K562 (cell line): ENCODE results near the gene GOLT1A. TPM values are rescaled to one million over a fixed set of nuclear protein-coding genes. Genes with fewer than 3 reads are reported as not detected.

Source experiments
- ATAC-seq: fragments of 200-7000 bp; cut with Tn5 transposase; 3 replicates; pipeline ENCODE4 v1.9.1; 2020; ENCODE audit warnings: moderate library complexity
- BruUV-seq: library from RNA; stranded (reverse); fragments of 400-500 nt; replicated peaks from 2 replicates; lab custom pipeline; 2021; lab: Mats Ljungman, UMichigan
- CTCF ChIA-PET: fragments of 300-600 bp; formaldehyde crosslinking; extraction: SDS; loops from one replicate; lab custom pipeline; 2021; ENCODE audit warnings: low intra/inter-chr PET ratio; lab: Yijun Ruan, JAX
- POLR2A ChIA-PET: fragments of 300-600, 350-650 bp; sonication (Branson Sonifier 250); formaldehyde crosslinking; extraction: SDS; loops from one replicate; lab custom pipeline; 2021; ENCODE audit warnings: antibody characterized with exemption, inconsistent platforms; lab: Yijun Ruan, JAX
- DNase-seq, 4 experiments: peaks; one replicate each; pipeline versions ENCODE4 v3.0.0 to v3.0.0-alpha.2; 2011 to 2018; ENCODE audit warnings: low spot score in 3 of 4, mixed read lengths in 3 of 4; ENCODE audit errors: extremely low read depth in 1 of 4
- FAIRE-seq: peaks from 2 replicates; lab custom pipeline; 2011; peaks lifted over from hg19 to GRCh38; lab: Jason Lieb, UNC
- H2AFZ ChIP-seq: 2 replicates; pipeline ENCODE4 v1.6.0; 2011; ENCODE audit warnings: low read depth, low read length, control low read depth, inconsistent platforms
- H3K27ac ChIP-seq: fragments of 200-600 bp; 3 replicates; pipeline ENCODE4 v1.8.0; 2011; ENCODE audit warnings: low read depth, mild to moderate bottlenecking, control low read depth, inconsistent platforms, low read length, moderate library complexity, mixed read lengths; ENCODE audit errors: extremely low read depth
- H3K27me3 ChIP-seq, 2 experiments: fragments of 300-600 bp in 1 of 2; 2 replicates in 1 of 2; 3 replicates in 1 of 2; pipeline versions ENCODE4 v1.6.0 to v1.8.0; 2011; ENCODE audit warnings: inconsistent platforms in 2 of 2, low read length in 2 of 2, mild to moderate bottlenecking in 1 of 2, mixed read lengths in 1 of 2, moderate library complexity in 1 of 2; ENCODE audit not compliant: control insufficient read depth in 2 of 2, insufficient read depth in 2 of 2
- H3K36me3 ChIP-seq: fragments of 300-600 bp; 3 replicates; pipeline ENCODE4 v1.8.0; 2011; ENCODE audit warnings: mild to moderate bottlenecking, low read length, inconsistent platforms; ENCODE audit not compliant: control insufficient read depth, insufficient read depth
- H3K4me1 ChIP-seq, 2 experiments: fragments of 200-600 bp in 1 of 2; replicated peaks in 1 of 2; 2 replicates in 1 of 2; 3 replicates in 1 of 2; pipeline versions ENCODE4 v1.5.1 to v1.8.0; 2011; ENCODE audit warnings: inconsistent platforms in 2 of 2, low read length in 2 of 2, mild to moderate bottlenecking in 1 of 2, mixed read lengths in 1 of 2, moderate library complexity in 1 of 2; ENCODE audit not compliant: control insufficient read depth in 2 of 2, insufficient read depth in 2 of 2
- H3K4me2 ChIP-seq: 2 replicates; pipeline ENCODE4 v1.6.1; 2011; ENCODE audit warnings: low read length, control low read depth, inconsistent platforms, mixed read lengths; ENCODE audit not compliant: insufficient read depth
- H3K4me3 ChIP-seq: fragments of 200-600 bp; sonication (generic), shearing (Covaris generic); 2 replicates; pipeline ENCODE4 v1.5.1; 2016; ENCODE audit warnings: control low read depth, inconsistent platforms
- H3K79me2 ChIP-seq: fragments of 200-600 bp; 3 replicates; pipeline ENCODE4 v1.8.0; 2011; ENCODE audit warnings: low read length, inconsistent platforms; ENCODE audit not compliant: control insufficient read depth, insufficient read depth
- H3K9ac ChIP-seq, 2 experiments: 2 replicates each; pipeline versions ENCODE4 v1.6.0 to v1.6.1; 2011; ENCODE audit warnings: low read depth in 2 of 2, low read length in 2 of 2, control low read depth in 1 of 2, inconsistent platforms in 1 of 2, mild to moderate bottlenecking in 1 of 2, mixed read lengths in 1 of 2; ENCODE audit not compliant: insufficient read depth in 1 of 2
- H3K9me1 ChIP-seq: one replicate; pipeline ENCODE4 v1.6.0; 2011; ENCODE audit warnings: inconsistent platforms, mild to moderate bottlenecking, low read length, moderate library complexity; ENCODE audit not compliant: control insufficient read depth, insufficient read depth
- H3K9me3 ChIP-seq: replicated peaks from 2 replicates; pipeline ENCODE4 v1.5.1; 2011; ENCODE audit warnings: low read depth, low read length, inconsistent platforms; ENCODE audit not compliant: control insufficient read depth, insufficient read depth
- H4K20me1 ChIP-seq: replicated peaks from 2 replicates; pipeline ENCODE4 v1.6.1; 2011; ENCODE audit warnings: low read length, inconsistent platforms, mixed read lengths; ENCODE audit not compliant: control insufficient read depth, insufficient read depth
- BRD9 ChIP-seq: fragments of 450-650 bp; IDR thresholded peaks from 2 replicates; pipeline ENCODE4 v1.6.1; 2018; ENCODE audit warnings: low read depth; ENCODE audit not compliant: partially characterized antibody
- CREBBP ChIP-seq: IDR thresholded peaks from one replicate; pipeline ENCODE4 v1.6.1; 2012; ENCODE audit warnings: low read depth, mild to moderate bottlenecking, control low read depth, inconsistent platforms, low read length
- ELF2 ChIP-seq: fragments of 250-450 bp; sonication (Bioruptor Pico); IDR thresholded peaks from 2 replicates; pipeline ENCODE4 v1.5.0; 2021; ENCODE audit warnings: mild to moderate bottlenecking
- KAT8 ChIP-seq: fragments of 450-650 bp; IDR thresholded peaks from 2 replicates; pipeline ENCODE4 v1.6.1; 2016; ENCODE audit warnings: low read depth, mild to moderate bottlenecking
- PTRF ChIP-seq: fragments of 450-650 bp; IDR thresholded peaks from 2 replicates; pipeline ENCODE4 v1.6.1; 2016; ENCODE audit warnings: mild to moderate bottlenecking, missing genetic modification characterization, missing compliant biosample characterization
- ZNF140 ChIP-seq: fragments of 250-450 bp; sonication (Bioruptor Pico); IDR thresholded peaks from 2 replicates; pipeline ENCODE4 v1.8.0; 2021; ENCODE audit warnings: moderate library complexity, mild to moderate bottlenecking, inconsistent platforms
- ZNF354B ChIP-seq: fragments of 250-450 bp; sonication (Bioruptor Pico); IDR thresholded peaks from 2 replicates; pipeline ENCODE4 v1.4.0; 2020
- ZNF586 ChIP-seq: fragments of 450-650 bp; formaldehyde crosslinking; conservative IDR thresholded peaks from 2 replicates; pipeline ENCODE4 v1.4.0; 2020; ENCODE audit warnings: mild to moderate bottlenecking, moderate library complexity
- WGBS: fragments of 100-300 bp; shearing (Covaris generic); methylation state at CpG from one replicate; pipeline ENCODE4 v1.1.6; 2016; ENCODE audit warnings: low coverage, mixed read lengths; ENCODE audit not compliant: insufficient coverage; ENCODE audit errors: missing lambda C conversion rate; 5-methylcytosine and 5-hydroxymethylcytosine counted together
- in situ Hi-C: fragments of 300-500 bp; cut with MboI; formaldehyde crosslinking; loops from 4 replicates; pipeline ENCODE4 v1.15.0; 2018; ENCODE audit warnings: inconsistent platforms, mixed read lengths
- intact Hi-C: fragments of 100-400 bp; cut with micrococcal nuclease; formaldehyde crosslinking; loops from 2 replicates; pipeline ENCODE4 v1.14.2; 2022
- polyA plus RNA-seq, 8 experiments: library from polyadenylated mRNA; depleted of rRNA in 4 of 8; stranded (reverse) in 5 of 8; unstranded in 3 of 8; fragments of >200 nt; fragmentation: Nextera tagmentation in 2 of 8; fragmentation: Illumina TruSeq in 1 of 8; extraction: Ambion mirVana in 2 of 8; extraction: Trizol in 1 of 8; gene quantifications; 2 replicates each; pipeline versions ENCODE4 v1.2.1 to v1.2.3, GENCODE V29; 2011 to 2014; ENCODE audit warnings: inconsistent platforms in 1 of 8, missing spikeins in 1 of 8
- total RNA-seq, 7 experiments: library from RNA; depleted of rRNA in 6 of 7; stranded (reverse); fragments of >200 nt in 6 of 7; fragmentation: Illumina TruSeq in 2 of 7; extraction: Trizol in 2 of 7; gene quantifications; 2 replicates each; pipeline versions ENCODE4 v1.2.1 to v1.2.3, GENCODE V29; 2011 to 2021; ENCODE audit warnings: low replicate concordance in 1 of 7
- TF ChIP-seq, protein P1 (sequence below): fragments of 250-450 bp; sonication (Bioruptor Pico); IDR thresholded peaks from 2 replicates; pipeline ENCODE4 v1.8.0; 2021; ENCODE audit warnings: moderate library complexity, mild to moderate bottlenecking, inconsistent platforms
- TF ChIP-seq, protein P2 (sequence below): fragments of 250-450 bp; sonication (Bioruptor Pico); IDR thresholded peaks from 2 replicates; pipeline ENCODE4 v1.8.0; 2022; ENCODE audit warnings: inconsistent platforms, mild to moderate bottlenecking, moderate library complexity, borderline replicate concordance

GOLT1A gene
- total and polyA plus RNA-seq, 9 of the 15 experiments (the other 6 are each of a cell fraction or from before 2014, with no cell fraction given), result not detected

DNA sequence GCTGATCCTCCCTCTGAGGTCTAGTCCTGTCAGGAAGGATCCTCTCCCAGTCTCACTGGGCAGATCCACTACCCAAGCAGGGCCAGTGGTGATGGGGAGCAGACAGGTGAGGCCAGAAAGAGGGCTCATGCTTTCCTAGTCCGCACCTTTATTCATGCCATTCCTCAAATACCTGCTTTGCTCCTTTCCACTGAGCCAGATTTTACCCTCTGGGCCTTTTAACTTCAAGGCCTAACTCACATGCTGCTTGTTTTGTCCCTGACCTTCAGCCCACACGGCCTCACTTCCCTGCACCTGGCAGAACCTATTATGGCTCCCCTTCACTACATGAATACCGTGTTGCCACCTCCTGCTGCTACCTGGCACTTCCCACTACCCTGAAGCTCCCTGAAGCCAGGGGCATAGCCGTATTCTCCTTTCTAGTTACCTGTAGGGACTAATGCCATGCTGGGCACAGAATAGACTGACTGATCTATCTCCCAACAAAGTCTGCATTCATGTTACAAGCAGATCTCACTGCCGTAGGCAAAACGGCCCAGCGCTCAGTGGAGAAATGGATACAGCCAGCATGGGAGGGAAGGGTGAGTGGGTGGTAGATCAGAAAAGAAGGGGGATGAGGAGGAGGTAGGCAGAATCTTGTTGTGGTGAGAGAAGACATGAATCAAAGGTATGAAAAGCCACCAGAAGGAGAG, 36.1 kb upstream of the GOLT1A start:
- Histone ChIP-seq H3K9me3 (no peaks in the 10 kb centered on the region), H3K36me3 (no peaks in the 10 kb centered on the region), H3K4me3 (no peak overlapping the region), H3K4me1 (no peaks in the 10 kb centered on the region), H3K79me2 (no peaks in the 10 kb centered on the region), H3K27me3 (peaks cover 57 to 86% of the 10 kb centered on the region in 2 experiments), H2AFZ (no peak overlapping the region), H3K27ac (no peak overlapping the region), H4K20me1 (peaks cover 17% of the 10 kb centered on the region; the same call in 1 of the 2 replicates), H3K9ac (no peak overlapping the region), H3K9me1 (no peaks in the 10 kb centered on the region), H3K4me2 (no peak overlapping the region)
- ChIA-PET CTCF (no interaction called here), POLR2A (no interaction called here)
- TF ChIP-seq ZNF140 (CRISPR knock-in tag) (no peak), KAT8 (no peak), BRD9 (no peak), ZNF586 (no peak), ELF2 (CRISPR knock-in tag) (no peak), ZNF354B (no peak), CREBBP (no peak), PTRF (no peak)
- TF ChIP-seq, protein P1, sequence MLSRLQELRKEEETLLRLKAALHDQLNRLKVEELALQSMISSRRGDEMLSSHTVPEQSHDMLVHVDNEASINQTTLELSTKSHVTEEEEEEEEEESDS (CRISPR knock-in tag), result no peak
- TF ChIP-seq, protein P2, sequence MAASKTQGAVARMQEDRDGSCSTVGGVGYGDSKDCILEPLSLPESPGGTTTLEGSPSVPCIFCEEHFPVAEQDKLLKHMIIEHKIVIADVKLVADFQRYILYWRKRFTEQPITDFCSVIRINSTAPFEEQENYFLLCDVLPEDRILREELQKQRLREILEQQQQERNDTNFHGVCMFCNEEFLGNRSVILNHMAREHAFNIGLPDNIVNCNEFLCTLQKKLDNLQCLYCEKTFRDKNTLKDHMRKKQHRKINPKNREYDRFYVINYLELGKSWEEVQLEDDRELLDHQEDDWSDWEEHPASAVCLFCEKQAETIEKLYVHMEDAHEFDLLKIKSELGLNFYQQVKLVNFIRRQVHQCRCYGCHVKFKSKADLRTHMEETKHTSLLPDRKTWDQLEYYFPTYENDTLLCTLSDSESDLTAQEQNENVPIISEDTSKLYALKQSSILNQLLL, result no peak
- FAIRE-seq (no peak), ATAC-seq (no peak), DNase-seq (no peak)
- intact Hi-C loops (no loop called here), in situ Hi-C loops (no loop called here)
- BruUV-seq, result no TSS peak
- WGBS, result under 1% methylated on average over 7 of the region's 7 CpGs
